SIG-M5 treated with dmso at 0.1 percent for 504 hours (cell line): Measurements from ENCODE around the gene RESP18.

ENCODE experiments used
- DNase-seq: peaks from one replicate; lab custom pipeline; 2025; ENCODE audit not compliant: unreplicated experiment; lab: John Stamatoyannopoulos, UW

RESP18 gene

DNA sequence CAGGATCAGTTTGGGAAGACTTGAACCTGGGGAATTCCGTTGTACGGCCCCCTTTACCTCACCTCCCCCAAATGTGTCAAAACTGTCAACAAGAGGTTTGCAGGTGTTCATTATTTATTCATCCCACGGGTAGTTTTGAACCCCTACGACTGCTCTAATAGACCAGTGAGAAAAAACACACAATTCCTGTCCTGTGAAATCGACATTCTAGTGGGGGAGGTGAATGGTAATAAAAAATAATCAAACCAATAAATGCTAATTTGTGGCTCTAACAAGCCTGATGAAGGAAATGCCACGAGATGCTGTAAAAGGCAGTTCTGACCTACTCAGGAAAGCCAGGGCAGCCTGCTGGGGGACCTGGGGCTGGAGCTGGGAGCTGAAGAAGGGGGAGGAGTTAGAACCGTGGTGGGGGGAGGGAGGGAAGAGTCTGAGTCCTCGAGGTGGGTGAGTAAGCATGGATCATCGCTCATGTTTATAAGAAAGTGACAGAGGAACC, 53.8 kb downstream of the RESP18 start:
- no peak for DNase-seq

- DNase-seq, result peak; percentile 70
Measured at GRCh38 chr2:219277703-219278654, 54.6 kb downstream of the RESP18 start.
